Smooth muscle cell (in vitro differentiated cells): ENCODE measurements around the gene WNT3A. TPM values are rescaled to one million over a fixed set of nuclear protein-coding genes. Genes with fewer than 3 reads are reported as not detected.

ENCODE experiments used
- DNase-seq: peaks from one replicate; lab custom pipeline; 2025; ENCODE audit not compliant: unreplicated experiment; lab: John Stamatoyannopoulos, UW
- H2AFZ ChIP-seq: fragments of 200-600 bp; sonication (generic); 2 replicates; pipeline ENCODE4 v1.6.0; 2016; ENCODE audit warnings: antibody characterized with exemption, low read depth, mild to moderate bottlenecking
- H3F3A ChIP-seq: fragments of 200-600 bp; sonication (generic); 2 replicates; pipeline ENCODE4 v1.6.0; 2017; ENCODE audit warnings: antibody characterized with exemption, low read depth
- H3K27ac ChIP-seq: fragments of 200-600 bp; sonication (generic); 2 replicates; pipeline ENCODE4 v1.5.1; 2016; ENCODE audit warnings: low read depth, mild to moderate bottlenecking
- H3K27me3 ChIP-seq: fragments of 200-600 bp; sonication (generic); 2 replicates; pipeline ENCODE4 v1.6.1; 2016; ENCODE audit warnings: low read depth, mild to moderate bottlenecking
- H3K36me3 ChIP-seq: fragments of 200-600 bp; sonication (generic); 2 replicates; pipeline ENCODE4 v1.5.1; 2016; ENCODE audit warnings: low read depth
- H3K4me1 ChIP-seq: fragments of 200-600 bp; sonication (generic); 2 replicates; pipeline ENCODE4 v1.5.1; 2016; ENCODE audit warnings: low read depth
- H3K4me2 ChIP-seq: fragments of 200-600 bp; sonication (generic); 2 replicates; pipeline ENCODE4 v1.6.0; 2016; ENCODE audit warnings: mild to moderate bottlenecking
- H3K4me3 ChIP-seq: fragments of 200-600 bp; sonication (generic); 2 replicates; pipeline ENCODE4 v1.5.1; 2016; ENCODE audit warnings: mild to moderate bottlenecking
- H3K79me2 ChIP-seq: fragments of 200-600 bp; sonication (generic); 2 replicates; pipeline ENCODE4 v1.6.0; 2016; ENCODE audit warnings: low read depth, mild to moderate bottlenecking
- H3K9ac ChIP-seq: fragments of 200-600 bp; sonication (generic); 2 replicates; pipeline ENCODE4 v1.6.0; 2016; ENCODE audit warnings: low read depth
- H3K9me3 ChIP-seq: fragments of 200-600 bp; sonication (generic); replicated peaks from 2 replicates; pipeline ENCODE4 v1.5.1; 2016; ENCODE audit warnings: low read depth
- H4K20me1 ChIP-seq: fragments of 200-600 bp; sonication (generic); 2 replicates; pipeline ENCODE4 v1.6.0; 2016; ENCODE audit warnings: low read depth
- CTCF ChIP-seq: fragments of 200-600 bp; sonication (generic); IDR thresholded peaks from 2 replicates; pipeline ENCODE4 v1.5.1; 2017; ENCODE audit warnings: borderline replicate concordance, mild to moderate bottlenecking, antibody characterized with exemption; ENCODE audit not compliant: insufficient read depth, poor library complexity, severe bottlenecking
- WGBS: methylation state at CpG from one replicate; pipeline ENCODE4 v1.1.7; 2016; ENCODE audit warnings: low lambda C conversion rate; 5-methylcytosine and 5-hydroxymethylcytosine counted together
- polyA plus RNA-seq: library from polyadenylated mRNA; unstranded; fragments of >200 nt; fragmentation: Nextera tagmentation; extraction: Ambion mirVana; gene quantifications from 2 replicates; pipeline ENCODE4 v1.2.1, GENCODE V29; 2016
- total RNA-seq: library from RNA; depleted of rRNA; stranded (reverse); fragments of >200 nt; gene quantifications from 2 replicates; pipeline ENCODE4 v1.2.3, GENCODE V29; 2014

WNT3A gene
- total and polyA plus RNA-seq, 2 experiments from 2014 or later = 0.13 TPM; not detected in 1

- Histone ChIP-seq H3K36me3 (no peaks in the 10 kb centered on the region), H3K79me2 (no peaks in the 10 kb centered on the region), H3K27ac (no peak overlapping the region), H3K27me3 (peaks cover 30% of the 10 kb centered on the region), H4K20me1 (no peaks in the 10 kb centered on the region), H3K4me2 (no peak overlapping the region), H3K4me1 (no peaks in the 10 kb centered on the region), H3F3A (no peaks in the 10 kb centered on the region), H2AFZ (no peak overlapping the region), H3K9me3 (no peaks in the 10 kb centered on the region), H3K4me3 (no peak overlapping the region), H3K9ac (no peak overlapping the region)
- 93% methylated on average over 5 of the region's 5 CpGs for WGBS
- no peak for TF ChIP-seq CTCF
- DNase-seq = no peak
Observed at GRCh38 chr1:228012555-228012954, 5.8 kb downstream of the WNT3A start.

- Histone ChIP-seq H3K27me3 (peaks cover 22% of the 10 kb centered on the region), H3K4me3 (no peak overlapping the region), H3K9ac (no peak overlapping the region), H4K20me1 (no peaks in the 10 kb centered on the region), H3K9me3 (no peaks in the 10 kb centered on the region), H3K4me2 (no peak overlapping the region), H3K36me3 (no peaks in the 10 kb centered on the region), H3K79me2 (no peaks in the 10 kb centered on the region), H3K27ac (no peak overlapping the region), H3F3A (no peaks in the 10 kb centered on the region), H2AFZ (no peak overlapping the region), H3K4me1 (no peaks in the 10 kb centered on the region)
- TF ChIP-seq CTCF = no peak
- no peak for DNase-seq
- 90% methylated on average over 24 of the region's 24 CpGs for WGBS
Observed at GRCh38 chr1:228013131-228013934, 6.5 kb downstream of the WNT3A start.

GRCh38 chr1:228013935-228014930 is 7.4 kb downstream of the WNT3A start:
- Histone ChIP-seq H3K4me2 (no peak overlapping the region), H3K9ac (no peak overlapping the region), H3K27ac (no peak overlapping the region), H3K36me3 (no peaks in the 10 kb centered on the region), H4K20me1 (no peaks in the 10 kb centered on the region), H3K27me3 (peaks cover 13% of the 10 kb centered on the region), H3K4me3 (no peak overlapping the region), H2AFZ (peak overlapping the region; percentile 48), H3K79me2 (no peaks in the 10 kb centered on the region), H3F3A (no peaks in the 10 kb centered on the region), H3K4me1 (no peaks in the 10 kb centered on the region), H3K9me3 (no peaks in the 10 kb centered on the region)
- no peak for DNase-seq
- TF ChIP-seq CTCF = no peak
- WGBS = 95% methylated on average over 21 of the region's 21 CpGs
